Tibial nerve (tissue), 4 donors: Measurements from ENCODE around the gene RNF13. TPM values are rescaled to one million over a fixed set of nuclear protein-coding genes. Genes with fewer than 3 reads are reported as not detected.
"Not testable (repeated sequence)": the region's sequence is repeated elsewhere in the genome, so short reads cannot be mapped to it uniquely, and the experiment has no call there.

ENCODE experiments used
- DNase-seq, 2 donors: peaks; one replicate each; pipeline ENCODE4 v3.0.0-alpha.2; 2019; ENCODE audit warnings: low spot score in 2 of 2
- H3K27ac ChIP-seq, 4 donors: fragments of 200-600 bp; sonication (generic) in 3 of 4; one replicate each; pipeline ENCODE4 v1.5.1; 2017 to 2019; ENCODE audit warnings: mild to moderate bottlenecking in 1 of 4
- H3K27me3 ChIP-seq, 2 donors: fragments of 200-600 bp; sonication (generic) in 1 of 2; one replicate each; pipeline versions ENCODE4 v1.5.1 to v1.6.0; 2017 to 2019
- H3K36me3 ChIP-seq, 3 donors: fragments of 200-600 bp; sonication (generic); one replicate each; pipeline ENCODE4 v1.5.1; 2018 to 2019
- H3K4me1 ChIP-seq, 4 donors: fragments of 200-600 bp; sonication (generic) in 3 of 4; one replicate each; pipeline ENCODE4 v1.5.1; 2017 to 2019
- H3K4me3 ChIP-seq, 4 donors: fragments of 200-600 bp; sonication (generic) in 3 of 4; one replicate each; pipeline ENCODE4 v1.5.1; 2017 to 2019; ENCODE audit warnings: mild to moderate bottlenecking in 1 of 4, moderate library complexity in 1 of 4
- H3K9me3 ChIP-seq, 4 donors: fragments of 200-600 bp; sonication (generic) in 3 of 4; one replicate each; pipeline ENCODE4 v1.5.1; 2017 to 2019
- CTCF ChIP-seq, 5 experiments: fragments of 200-600 bp in 3 of 5; fragments of 450-650 bp in 2 of 5; sonication (generic) in 3 of 5; IDR thresholded peaks; one replicate each; pipeline ENCODE4 v1.5.1; 2016 to 2019; ENCODE audit warnings: antibody characterized with exemption in 5 of 5, mild to moderate bottlenecking in 3 of 5, moderate library complexity in 2 of 5
- EP300 ChIP-seq, 2 donors: sonication (generic); formaldehyde crosslinking; IDR thresholded peaks; one replicate each; pipeline ENCODE4 v1.6.1; 2017; ENCODE audit warnings: antibody characterized with exemption in 2 of 2, mild to moderate bottlenecking in 1 of 2
- POLR2A ChIP-seq, 2 donors: fragments of 450-650 bp; IDR thresholded peaks; one replicate each; pipeline ENCODE4 v1.6.1; 2017; ENCODE audit warnings: antibody characterized with exemption in 2 of 2, mild to moderate bottlenecking in 2 of 2, moderate library complexity in 2 of 2
- WGBS, 2 donors: methylation state at CpG; one replicate each; pipeline ENCODE4 v1.1.5; 2018; 5-methylcytosine and 5-hydroxymethylcytosine counted together
- total RNA-seq, 4 donors: library from RNA; depleted of rRNA; stranded (reverse); fragments of >200 nt; gene quantifications; one replicate each; pipeline ENCODE4 v1.1.0, GENCODE V29; 2016

Gene RNF13
- total RNA-seq, 4 donors from 2014 or later, result 107 to 142 (median 128) TPM

GRCh38 chr3:149977386-149977785 lies 164.4 kb downstream of the RNF13 start:
- Histone ChIP-seq H3K27ac (no peak overlapping the region), H3K9me3 (no peaks in the 10 kb centered on the region), H3K4me1 (peaks cover 0 to under 1% (median 0%) of the 10 kb centered on the region in 4 donors), H3K36me3 (no peaks in the 10 kb centered on the region), H3K27me3 (no peaks in the 10 kb centered on the region), H3K4me3 (no peak overlapping the region)
- 26 to 39% methylated on average over 2 of the region's 2 CpGs for WGBS, 2 donors
- TF ChIP-seq EP300 (IDR thresholded peaks at IDR 0.05) (no peak), CTCF (IDR thresholded peaks at IDR 0.05) (no peak), POLR2A (IDR thresholded peaks at IDR 0.05) (no peak)
- no peak for DNase-seq

GRCh38 chr3:149981979-149982378 lies 169.0 kb downstream of the RNF13 start:
- not testable (repeated sequence) for H3K9me3 ChIP-seq, H3K4me1 ChIP-seq, DNase-seq, H3K27me3 ChIP-seq, H3K27ac ChIP-seq, H3K36me3 ChIP-seq, H3K4me3 ChIP-seq
- 71 to 87% methylated on average over 7 to 8 of the region's 10 CpGs for WGBS, 2 donors

- H3K27me3 ChIP-seq, H3K4me1 ChIP-seq, H3K36me3 ChIP-seq, DNase-seq, H3K4me3 ChIP-seq, H3K27ac ChIP-seq, H3K9me3 ChIP-seq: not testable (repeated sequence)
- 95 to 98% methylated on average over 28 to 32 of the region's 32 CpGs for WGBS, 2 donors
Measured at GRCh38 chr3:149983053-149983452, 170.0 kb downstream of the RNF13 start.

- H3K9me3 ChIP-seq, result no peaks in the 10 kb centered on the region
- no peak overlapping the region for H3K27ac ChIP-seq
- H3K36me3 ChIP-seq, result no peaks in the 10 kb centered on the region
- WGBS, 2 donors, result 89 to 95% methylated on average over 4 of the region's 4 CpGs
- no peaks in the 10 kb centered on the region for H3K4me1 ChIP-seq
- DNase-seq, result no peak
- no peaks in the 10 kb centered on the region for H3K27me3 ChIP-seq
- TF ChIP-seq POLR2A (IDR thresholded peaks at IDR 0.05) (no peak), EP300 (IDR thresholded peaks at IDR 0.05) (no peak), CTCF (IDR thresholded peaks at IDR 0.05) (no peak)
- H3K4me3 ChIP-seq, result no peak overlapping the region
Measured at GRCh38 chr3:149983628-149984027, 170.6 kb downstream of the RNF13 start.

GRCh38 chr3:149989307-149989706 lies 176.3 kb downstream of the RNF13 start:
- no peak overlapping the region for H3K27ac ChIP-seq
- H3K4me3 ChIP-seq, result no peak overlapping the region
- no peak for TF ChIP-seq EP300 (IDR thresholded peaks at IDR 0.05)
- TF ChIP-seq POLR2A (IDR thresholded peaks at IDR 0.05), result no peak
- TF ChIP-seq CTCF (IDR thresholded peaks at IDR 0.05), result no peak
- peaks cover 0 to 9% (median under 1%) of the 10 kb centered on the region in 4 donors for H3K9me3 ChIP-seq
- H3K36me3 ChIP-seq, result no peaks in the 10 kb centered on the region
- no peak for DNase-seq
- no peaks in the 10 kb centered on the region for H3K27me3 ChIP-seq
- no peaks in the 10 kb centered on the region for H3K4me1 ChIP-seq
- 69 to 97% methylated on average over 2 of the region's 2 CpGs for WGBS, 2 donors

GRCh38 chr3:149990423-149990948 lies 177.5 kb downstream of the RNF13 start:
- Histone ChIP-seq H3K36me3 (no peaks in the 10 kb centered on the region), H3K4me1 (no peaks in the 10 kb centered on the region), H3K9me3 (peaks cover 0 to 20% (median 6%) of the 10 kb centered on the region in 4 donors), H3K27me3 (no peaks in the 10 kb centered on the region), H3K27ac (no peak overlapping the region), H3K4me3 (no peak overlapping the region)
- whole genome bisulfite sequencing, 2 donors, result 59 to 67% methylated on average over 1 of the region's 1 CpG
- TF ChIP-seq EP300 (IDR thresholded peaks at IDR 0.05) (no peak), CTCF (IDR thresholded peaks at IDR 0.05) (no peak)
- DNase-seq, result no peak
